ENCODE results near the gene TOR4A. TPM values are rescaled to one million over a fixed set of nuclear protein-coding genes. Genes with fewer than 3 reads are reported as not detected.

TOR4A gene
- total and polyA plus RNA-seq, 9 of the 15 experiments (the other 6 are each of a cell fraction or from before 2014, with no cell fraction given), result 3.9 to 49.2 (median 8.8) TPM

DNA sequence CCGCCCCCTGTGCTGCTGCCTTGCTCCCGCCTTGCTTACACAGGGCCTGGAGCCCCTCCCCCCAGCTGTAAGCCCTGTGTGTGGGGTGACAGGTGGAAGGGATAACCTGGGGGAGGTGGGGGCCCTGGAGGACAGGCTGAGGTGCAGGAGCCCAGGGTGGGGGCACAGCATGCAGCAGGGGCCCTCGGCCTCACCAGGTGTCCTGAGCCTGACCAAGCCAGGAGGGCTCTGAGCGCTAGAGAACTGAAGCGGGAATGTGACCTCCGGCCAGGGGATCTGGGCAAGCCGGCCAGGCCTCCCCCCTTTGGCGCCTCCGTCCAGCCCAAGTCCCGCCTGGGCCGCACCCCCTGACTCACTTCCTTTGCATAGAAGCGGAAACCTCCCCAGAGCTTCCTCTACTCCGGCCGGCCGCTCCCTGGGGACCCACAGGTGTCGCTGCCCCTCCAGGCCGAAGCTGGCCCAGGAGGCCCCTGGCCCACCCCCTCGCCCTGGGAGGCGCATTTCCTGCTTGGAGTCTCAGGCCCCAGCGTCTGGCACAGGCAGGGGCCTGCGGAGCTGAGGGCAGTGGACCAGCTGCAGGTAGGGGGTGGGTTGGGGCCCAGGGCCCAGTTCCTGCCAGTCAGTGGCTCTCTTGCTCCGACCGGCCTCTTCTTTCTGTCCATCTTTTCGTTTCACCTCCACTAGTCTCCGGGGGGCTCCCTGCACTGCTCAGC lies at the start of gene TOR4A (continued):
- TF ChIP-seq ZNF318 (IDR thresholded peaks at IDR 0.05; ENCODE audit: borderline replicate concordance in 1 of 2, low read depth in 1 of 2) (peak in 1 of 2 experiments; percentile 55; a peak in 1 of 4 replicates), NR1H2 (CRISPR knock-in tag; IDR thresholded peaks at IDR 0.05) (no peak), PTTG1 (tag; IDR thresholded peaks at IDR 0.05; ENCODE audit: low read depth) (no peak), U2AF1 (optimal IDR thresholded peaks at IDR 0.05; ENCODE audit: low read depth, low read length) (no peak), FOS (IDR thresholded peaks at IDR 0.05; ENCODE audit: extremely low read depth, insufficient read length) (no peak), ADNP (tag; IDR thresholded peaks at IDR 0.05) (no peak), ETV5 (CRISPR knock-in tag; IDR thresholded peaks at IDR 0.05; ENCODE audit: low read depth) (peak; percentile 90), ZNF277 (CRISPR knock-in tag; IDR thresholded peaks at IDR 0.05; ENCODE audit: borderline replicate concordance) (no peak)
